IMR-90 (cell line): ENCODE data around the gene SUGP2. TPM values are rescaled to one million over a fixed set of nuclear protein-coding genes. Genes with fewer than 3 reads are reported as not detected.
A peak's percentile ranks its signal among the peaks of the same experiment; 100 is the strongest.

ENCODE experiments used
- ATAC-seq: fragments of 200-7000 bp; cut with Tn5 transposase; 2 replicates; pipeline ENCODE4 v1.9.1; 2020; ENCODE audit warnings: low read depth, mild to moderate bottlenecking, moderate library complexity
- BruUV-seq: library from RNA; stranded (reverse); fragments of 400-500 nt; replicated peaks from 2 replicates; lab custom pipeline; 2021; lab: Mats Ljungman, UMichigan
- CTCF ChIA-PET: fragments of 300-600 bp; formaldehyde crosslinking; extraction: SDS; loops from one replicate; lab custom pipeline; 2021; ENCODE audit warnings: antibody characterized with exemption; lab: Yijun Ruan, JAX
- POLR2A ChIA-PET: fragments of 300-600 bp; sonication (Branson Sonifier 250); formaldehyde crosslinking; loops from one replicate; lab custom pipeline; 2022; ENCODE audit warnings: antibody characterized with exemption; ENCODE audit not compliant: unreplicated experiment; lab: Charles Lee
- DNase-seq: peaks from one replicate; pipeline ENCODE4 v3.0.0; 2013
- H2AFZ ChIP-seq: replicated peaks from 2 replicates; pipeline ENCODE3; 2013; ENCODE audit warnings: low read length, mild to moderate bottlenecking; ENCODE audit not compliant: poor library complexity
- H2AK5ac ChIP-seq: 2 replicates; pipeline ENCODE4 v1.6.1; 2013; ENCODE audit warnings: low read depth, low read length, inconsistent platforms
- H2AK9ac ChIP-seq: replicated peaks from 2 replicates; pipeline ENCODE3; 2013; ENCODE audit warnings: mild to moderate bottlenecking, low read depth, low read length, moderate library complexity; ENCODE audit not compliant: poor library complexity
- H2BK120ac ChIP-seq: 2 replicates; pipeline ENCODE4 v1.6.1; 2013; ENCODE audit warnings: low read depth, low read length, inconsistent platforms
- H2BK15ac ChIP-seq: 3 replicates; pipeline ENCODE4 v1.6.1; 2013; ENCODE audit warnings: low read depth, low read length, inconsistent platforms
- H2BK20ac ChIP-seq: 2 replicates; pipeline ENCODE4 v1.6.1; 2013; ENCODE audit warnings: low read depth, mild to moderate bottlenecking, inconsistent platforms, low read length, moderate library complexity
- H2BK5ac ChIP-seq: 2 replicates; pipeline ENCODE4 v1.6.1; 2013; ENCODE audit warnings: mild to moderate bottlenecking, low read depth, low read length, inconsistent platforms; ENCODE audit not compliant: poor library complexity, severe bottlenecking
- H3K14ac ChIP-seq: replicated peaks from 2 replicates; pipeline ENCODE4 v1.6.1; 2013; ENCODE audit warnings: low read depth, low read length, inconsistent platforms
- H3K18ac ChIP-seq: 2 replicates; pipeline ENCODE4 v1.6.1; 2013; ENCODE audit warnings: low read depth, low read length, control low read depth
- H3K23ac ChIP-seq: 2 replicates; pipeline ENCODE4 v1.6.1; 2013; ENCODE audit warnings: low read depth, low read length, inconsistent platforms
- H3K27ac ChIP-seq: 2 replicates; pipeline ENCODE4 v1.5.1; 2013; ENCODE audit warnings: mild to moderate bottlenecking, control low read depth, low read length; ENCODE audit not compliant: insufficient read depth
- H3K27me3 ChIP-seq: 2 replicates; pipeline ENCODE4 v1.6.1; 2013; ENCODE audit warnings: low read length; ENCODE audit not compliant: control insufficient read depth, insufficient read depth
- H3K36me3 ChIP-seq: 2 replicates; pipeline ENCODE4 v1.6.1; 2013; ENCODE audit warnings: low read length, mixed read lengths; ENCODE audit not compliant: control insufficient read depth, insufficient read depth
- H3K4ac ChIP-seq: 2 replicates; pipeline ENCODE4 v1.6.1; 2013; ENCODE audit warnings: low read depth, low read length, inconsistent platforms
- H3K4me1 ChIP-seq: 2 replicates; pipeline ENCODE4 v1.6.1; 2013; ENCODE audit warnings: low read length, mixed read lengths; ENCODE audit not compliant: control insufficient read depth, insufficient read depth
- H3K4me2 ChIP-seq: 2 replicates; pipeline ENCODE4 v1.6.1; 2013; ENCODE audit warnings: low read depth, mild to moderate bottlenecking, control low read depth, low read length, moderate library complexity
- H3K4me3 ChIP-seq: 2 replicates; pipeline ENCODE4 v1.5.1; 2013; ENCODE audit warnings: low read depth, mild to moderate bottlenecking, control low read depth, low read length, moderate library complexity; ENCODE audit not compliant: insufficient read depth
- H3K56ac ChIP-seq: 2 replicates; pipeline ENCODE4 v1.6.1; 2013; ENCODE audit warnings: low read length, inconsistent platforms; ENCODE audit not compliant: insufficient read depth; ENCODE audit errors: extremely low read depth
- H3K79me1 ChIP-seq, 2 experiments: 2 replicates each; pipeline ENCODE4 v1.6.1; 2013; ENCODE audit warnings: low read length in 2 of 2, inconsistent platforms in 1 of 2, low read depth in 1 of 2
- H3K9ac ChIP-seq: 2 replicates; pipeline ENCODE4 v1.6.1; 2013; ENCODE audit warnings: low read depth, low read length, control low read depth
- H3K9me1 ChIP-seq: 2 replicates; pipeline ENCODE4 v1.6.1; 2013; ENCODE audit warnings: low read length, inconsistent platforms; ENCODE audit not compliant: insufficient read depth
- H3K9me3 ChIP-seq: 2 replicates; pipeline ENCODE4 v1.6.1; 2013; ENCODE audit warnings: low read length; ENCODE audit not compliant: control insufficient read depth, insufficient read depth
- H4K20me1 ChIP-seq: 2 replicates; pipeline ENCODE4 v1.6.1; 2013; ENCODE audit warnings: low read length, inconsistent platforms; ENCODE audit not compliant: insufficient read depth
- H4K5ac ChIP-seq: 2 replicates; pipeline ENCODE4 v1.6.1; 2013; ENCODE audit warnings: mild to moderate bottlenecking, low read depth, low read length, control low read depth
- H4K8ac ChIP-seq, 2 experiments: 2 replicates each; pipeline ENCODE4 v1.6.1; 2013; ENCODE audit warnings: low read depth in 2 of 2, low read length in 2 of 2, control low read depth in 1 of 2, inconsistent platforms in 1 of 2
- H4K91ac ChIP-seq: 2 replicates; pipeline ENCODE4 v1.6.1; 2013; ENCODE audit warnings: low read depth, low read length, inconsistent platforms; ENCODE audit not compliant: insufficient read depth
- BHLHE40 ChIP-seq: fragments of 150-350 bp; IDR thresholded peaks from 2 replicates; pipeline ENCODE4 v1.6.1; 2016; ENCODE audit warnings: mild to moderate bottlenecking, low read depth, low read length
- CHD1 ChIP-seq: IDR thresholded peaks from 2 replicates; pipeline ENCODE4 v1.6.1; 2012; ENCODE audit warnings: low read depth, low read length, improper control_type of control experiment
- FOS ChIP-seq: fragments of 150-350 bp; IDR thresholded peaks from 2 replicates; pipeline ENCODE4 v1.6.1; 2016; ENCODE audit warnings: low read depth, low read length
- MAFK ChIP-seq: IDR thresholded peaks from 2 replicates; pipeline ENCODE4 v1.6.1; 2012; ENCODE audit warnings: low read depth, low read length, improper control_type of control experiment
- MXI1 ChIP-seq: IDR thresholded peaks from 2 replicates; pipeline ENCODE4 v1.6.1; 2012; ENCODE audit warnings: low read depth, mild to moderate bottlenecking, low read length, moderate library complexity, borderline replicate concordance
- POLR2A ChIP-seq: IDR thresholded peaks from 2 replicates; pipeline ENCODE4 v1.6.1; 2012; ENCODE audit warnings: mild to moderate bottlenecking, low read depth, low read length
- RCOR1 ChIP-seq: IDR thresholded peaks from 2 replicates; pipeline ENCODE4 v1.6.1; 2012; ENCODE audit warnings: mild to moderate bottlenecking, low read length, improper control_type of control experiment; ENCODE audit not compliant: insufficient replicate concordance
- USF2 ChIP-seq: fragments of 150-350 bp; IDR thresholded peaks from 2 replicates; pipeline ENCODE4 v1.6.1; 2017; ENCODE audit warnings: mild to moderate bottlenecking, antibody characterized with exemption, low read length, low read depth
- WGBS, 2 experiments: methylation state at CpG; one replicate each; pipeline versions ENCODE4 v1.1.5 to v1.1.7; 2013; ENCODE audit warnings: missing lambda C conversion rate in 2 of 2; ENCODE audit not compliant: insufficient read length in 1 of 2; ENCODE audit errors: extremely low coverage in 2 of 2; 5-methylcytosine and 5-hydroxymethylcytosine counted together
- dilution Hi-C: fragments of 300-500 bp; cut with HindIII; formaldehyde crosslinking; loops from one replicate; pipeline ENCODE4 v1.14.3; 2018; ENCODE audit warnings: low sequenced_read_pairs; ENCODE audit not compliant: unreplicated experiment
- in situ Hi-C: fragments of 300-500 bp; cut with MboI; formaldehyde crosslinking; loops from 3 replicates; pipeline ENCODE4 v1.14.3; 2019; ENCODE audit warnings: low sequenced_read_pairs, inconsistent platforms, mixed read lengths
- intact Hi-C: fragments of 100-400 bp; cut with micrococcal nuclease; formaldehyde crosslinking; loops from 2 replicates; pipeline ENCODE4 v1.10.0; 2022
- polyA plus RNA-seq, 3 experiments: library from polyadenylated mRNA; depleted of rRNA; stranded (reverse); fragments of >200 nt; gene quantifications; 2 replicates each; pipeline ENCODE4 v1.2.3, GENCODE V29; 2012; ENCODE audit warnings: low replicate concordance in 1 of 3
- total RNA-seq: library from RNA; depleted of rRNA; stranded (reverse); fragments of >200 nt; gene quantifications from 2 replicates; pipeline ENCODE4 v1.2.3, GENCODE V29; 2012

SUGP2 gene
- total and polyA plus RNA-seq, 2 of the 4 experiments (the other 2 are of a cell fraction) = 25.8 to 69.2 TPM

DNA sequence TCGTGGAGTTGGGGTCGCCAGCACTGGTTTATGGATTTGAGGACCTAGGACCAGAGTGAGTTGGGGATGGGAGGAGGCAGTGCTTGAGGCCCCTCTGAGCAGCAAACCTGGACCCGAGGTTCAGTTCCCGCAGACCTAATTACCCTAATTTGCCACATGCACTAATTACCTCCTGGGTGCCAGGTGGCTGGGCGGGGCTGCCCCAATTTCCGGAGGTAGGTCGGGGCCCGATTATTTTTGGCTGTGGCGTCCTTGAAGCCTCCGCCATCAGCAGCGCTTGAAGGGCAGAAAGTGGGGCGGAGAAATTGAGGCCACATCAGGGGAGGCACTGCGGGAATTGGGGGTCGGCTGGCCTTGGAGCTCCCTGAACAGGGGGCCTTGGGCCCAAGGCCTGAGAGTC, 86.4 kb downstream of the SUGP2 start:
- no peak overlapping the region for H3K4ac ChIP-seq
- intact Hi-C loops = no loop called here
- H3K27ac ChIP-seq = no peak overlapping the region
- H3K9me1 ChIP-seq = no peaks in the 10 kb centered on the region
- H4K20me1 ChIP-seq = no peaks in the 10 kb centered on the region
- H2BK20ac ChIP-seq = no peak overlapping the region
- H3K36me3 ChIP-seq = peaks cover 6% of the 10 kb centered on the region; the same call in 1 of the 2 replicates
- in situ Hi-C loops = no loop called here
- no peak overlapping the region for H2BK5ac ChIP-seq
- no peaks in the 10 kb centered on the region for H3K4me1 ChIP-seq
- ATAC-seq (no peak), DNase-seq (no peak)
- H3K4me2 ChIP-seq = no peak overlapping the region
- no peak overlapping the region for H3K18ac ChIP-seq
- no peak overlapping the region for H4K91ac ChIP-seq
- no peak overlapping the region for H3K9ac ChIP-seq
- no peak overlapping the region for H3K23ac ChIP-seq
- no peak overlapping the region for H2AFZ ChIP-seq
- no peak overlapping the region for H2AK5ac ChIP-seq
- H2BK15ac ChIP-seq = no peak overlapping the region
- no peaks in the 10 kb centered on the region for H3K9me3 ChIP-seq
- H2BK120ac ChIP-seq = no peak overlapping the region
- dilution Hi-C loops = no loop called here
- H4K5ac ChIP-seq = no peak overlapping the region
- WGBS, 2 experiments = 93% methylated on average over 5 of the region's 14 CpGs; no CpG with 5 or more reads in 1 of the 2 experiments
- H3K4me3 ChIP-seq = no peak overlapping the region
- no peak overlapping the region for H4K8ac ChIP-seq
- peak overlapping the region; percentile 42 for H2AK9ac ChIP-seq
- ChIA-PET POLR2A (no interaction called here), CTCF (no interaction called here)
- BruUV-seq = no TSS peak
- H3K79me1 ChIP-seq = peaks cover 2 to 4% of the 10 kb centered on the region in 2 experiments; a peak in 2 of 4 replicates
- H3K14ac ChIP-seq = no peak overlapping the region
- TF ChIP-seq CHD1 = no peak
- no peak for TF ChIP-seq RCOR1
- no peak for TF ChIP-seq FOS
- TF ChIP-seq USF2 = no peak
- TF ChIP-seq MXI1 = no peak
- TF ChIP-seq BHLHE40 = no peak
- no peak for TF ChIP-seq POLR2A
- no peak for TF ChIP-seq MAFK
- no peaks in the 10 kb centered on the region for H3K27me3 ChIP-seq
- no peak overlapping the region for H3K56ac ChIP-seq
